WTC11 (cell line): ENCODE results near the gene SMNDC1.

Experiments used
- ATF1 ChIP-seq: sonication (generic); formaldehyde crosslinking; IDR thresholded peaks from 2 replicates; pipeline ENCODE4 v1.8.1; 2023; ENCODE audit warnings: mild to moderate bottlenecking, moderate library complexity, missing genetic modification reagents
- CREB1 ChIP-seq: sonication (generic); formaldehyde crosslinking; IDR thresholded peaks from 2 replicates; pipeline ENCODE4 v1.8.0; 2023; ENCODE audit warnings: mild to moderate bottlenecking, missing genetic modification reagents
- ESRRA ChIP-seq: sonication (generic); formaldehyde crosslinking; IDR thresholded peaks from 2 replicates; pipeline ENCODE4 v1.8.1; 2022; ENCODE audit warnings: mild to moderate bottlenecking, missing genetic modification reagents, borderline replicate concordance
- NFYB ChIP-seq: sonication (generic); formaldehyde crosslinking; conservative IDR thresholded peaks from 2 replicates; pipeline ENCODE4 v1.8.0; 2022; ENCODE audit warnings: low read depth, missing genetic modification reagents
- SP1 ChIP-seq: sonication (generic); formaldehyde crosslinking; conservative IDR thresholded peaks from 2 replicates; pipeline ENCODE4 v1.8.1; 2022; ENCODE audit warnings: missing genetic modification reagents
- ZBTB21 ChIP-seq: sonication (generic); formaldehyde crosslinking; IDR thresholded peaks from 2 replicates; pipeline ENCODE4 v1.8.1; 2023; ENCODE audit warnings: mild to moderate bottlenecking, missing genetic modification reagents, borderline replicate concordance
- TF ChIP-seq, protein P1 (sequence below): sonication (generic); formaldehyde crosslinking; IDR thresholded peaks from 2 replicates; pipeline ENCODE4 v1.8.0; 2022; ENCODE audit warnings: mild to moderate bottlenecking, missing genetic modification reagents
- TF ChIP-seq, protein P2 (sequence below): fragments of 200-600 bp; IDR thresholded peaks from 2 replicates; pipeline ENCODE4 v1.8.0; 2022; ENCODE audit warnings: antibody characterized with exemption

DNA sequence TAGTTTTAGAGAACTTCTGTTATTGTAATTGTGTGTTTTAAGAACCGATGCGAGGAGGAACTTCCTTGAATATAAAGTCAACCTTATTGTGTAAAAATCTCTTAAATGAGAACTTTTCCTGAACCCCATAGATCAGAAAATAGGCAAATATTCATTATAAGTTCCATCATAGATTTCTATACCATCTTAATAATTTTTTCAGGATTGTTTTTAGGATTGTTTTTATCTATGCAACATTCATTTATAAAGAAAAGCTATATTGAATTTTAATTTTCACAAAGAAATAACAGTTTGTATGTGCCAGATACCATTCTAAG, 1.7 kb upstream of the SMNDC1 start:
- TF ChIP-seq CREB1 (CRISPR knock-in tag): no peak
- TF ChIP-seq ATF1: no peak
- TF ChIP-seq, protein P1, sequence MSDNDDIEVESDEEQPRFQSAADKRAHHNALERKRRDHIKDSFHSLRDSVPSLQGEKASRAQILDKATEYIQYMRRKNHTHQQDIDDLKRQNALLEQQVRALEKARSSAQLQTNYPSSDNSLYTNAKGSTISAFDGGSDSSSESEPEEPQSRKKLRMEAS (CRISPR knock-in tag): no peak
- TF ChIP-seq ESRRA: no peak
- no peak for TF ChIP-seq ZBTB21 (CRISPR knock-in tag)
- no peak for TF ChIP-seq NFYB (CRISPR knock-in tag)
- TF ChIP-seq, protein P2, sequence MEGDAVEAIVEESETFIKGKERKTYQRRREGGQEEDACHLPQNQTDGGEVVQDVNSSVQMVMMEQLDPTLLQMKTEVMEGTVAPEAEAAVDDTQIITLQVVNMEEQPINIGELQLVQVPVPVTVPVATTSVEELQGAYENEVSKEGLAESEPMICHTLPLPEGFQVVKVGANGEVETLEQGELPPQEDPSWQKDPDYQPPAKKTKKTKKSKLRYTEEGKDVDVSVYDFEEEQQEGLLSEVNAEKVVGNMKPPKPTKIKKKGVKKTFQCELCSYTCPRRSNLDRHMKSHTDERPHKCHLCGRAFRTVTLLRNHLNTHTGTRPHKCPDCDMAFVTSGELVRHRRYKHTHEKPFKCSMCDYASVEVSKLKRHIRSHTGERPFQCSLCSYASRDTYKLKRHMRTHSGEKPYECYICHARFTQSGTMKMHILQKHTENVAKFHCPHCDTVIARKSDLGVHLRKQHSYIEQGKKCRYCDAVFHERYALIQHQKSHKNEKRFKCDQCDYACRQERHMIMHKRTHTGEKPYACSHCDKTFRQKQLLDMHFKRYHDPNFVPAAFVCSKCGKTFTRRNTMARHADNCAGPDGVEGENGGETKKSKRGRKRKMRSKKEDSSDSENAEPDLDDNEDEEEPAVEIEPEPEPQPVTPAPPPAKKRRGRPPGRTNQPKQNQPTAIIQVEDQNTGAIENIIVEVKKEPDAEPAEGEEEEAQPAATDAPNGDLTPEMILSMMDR: no peak
- TF ChIP-seq SP1 (CRISPR knock-in tag): no peak
